ENCODE results near the gene BEST1.

Gene BEST1

DNA sequence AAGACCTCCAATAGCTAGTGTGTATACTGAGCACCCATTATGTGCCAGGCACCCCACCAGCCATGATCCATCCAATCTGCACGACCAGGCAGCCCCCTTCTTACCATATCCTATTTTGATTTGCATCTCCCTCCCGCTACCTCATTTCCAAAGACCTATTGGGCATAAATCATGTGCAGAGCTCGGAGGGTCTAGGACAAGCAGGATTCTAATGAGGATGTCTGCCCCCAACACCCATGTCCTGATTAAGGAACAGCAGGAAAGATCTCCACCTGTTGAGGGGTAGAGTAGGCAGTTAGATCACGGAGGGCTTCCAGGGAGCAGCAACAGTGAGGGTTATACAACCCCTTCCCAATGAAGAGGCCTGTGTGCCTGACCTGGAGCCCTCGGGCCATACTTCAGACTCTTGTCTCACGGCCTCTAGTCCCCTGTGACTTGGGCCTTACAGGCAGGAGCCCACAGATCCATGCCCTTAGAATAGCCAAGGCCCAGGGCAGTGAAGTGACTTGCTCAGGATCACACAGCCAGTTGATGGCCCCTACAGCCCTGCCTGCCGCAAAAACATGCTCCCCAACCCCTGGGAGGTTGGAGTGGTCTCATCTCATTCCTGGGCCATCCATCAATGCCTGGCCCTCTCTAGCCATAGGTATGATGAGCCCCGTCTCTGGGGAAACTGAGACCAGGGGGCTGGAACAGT, 36.3 kb upstream of the BEST1 start:
- in situ Hi-C loops (cut with MboI; ENCODE audit: low pct_unique_long_range_greater_than_20kb, low sequenced_read_pairs): no loop called here
- DNase-seq: no peak

DNA sequence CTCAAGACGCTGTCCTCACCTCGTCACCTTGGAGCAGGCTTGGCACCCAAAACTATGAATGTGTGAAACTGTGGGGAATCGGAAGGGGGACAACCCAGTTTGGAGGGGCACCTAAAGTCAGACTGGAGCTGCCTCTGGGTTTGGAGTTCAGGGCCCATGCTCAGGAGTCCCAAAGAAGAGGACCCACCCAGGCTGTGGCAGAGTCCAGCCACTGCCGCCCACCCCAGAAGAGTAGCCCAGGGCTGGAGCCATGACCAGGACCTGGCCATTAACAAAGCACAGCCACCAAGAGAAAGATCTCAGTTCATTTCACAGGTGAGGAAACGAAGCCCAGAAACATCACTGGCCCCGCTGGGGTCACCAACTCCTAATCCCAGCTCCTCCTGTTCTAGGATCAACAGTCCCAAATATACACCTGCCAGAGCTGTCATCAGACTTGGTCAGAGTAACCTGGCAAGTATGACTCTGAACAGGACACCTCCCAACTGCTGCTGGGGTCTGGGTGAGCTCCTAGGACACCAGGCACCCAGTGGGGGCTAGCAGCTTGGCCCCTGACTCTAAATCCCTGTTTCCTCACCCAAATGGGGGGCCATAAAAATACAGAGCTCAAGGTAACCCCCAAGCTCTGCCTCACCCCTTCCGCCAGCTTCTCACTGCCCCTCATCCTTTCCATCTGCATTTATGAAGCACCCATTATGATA, 35.5 kb upstream of the BEST1 start:
- in situ Hi-C loops (cut with MboI; ENCODE audit: low pct_unique_long_range_greater_than_20kb, low sequenced_read_pairs): no loop called here
- no peak for DNase-seq

DNA sequence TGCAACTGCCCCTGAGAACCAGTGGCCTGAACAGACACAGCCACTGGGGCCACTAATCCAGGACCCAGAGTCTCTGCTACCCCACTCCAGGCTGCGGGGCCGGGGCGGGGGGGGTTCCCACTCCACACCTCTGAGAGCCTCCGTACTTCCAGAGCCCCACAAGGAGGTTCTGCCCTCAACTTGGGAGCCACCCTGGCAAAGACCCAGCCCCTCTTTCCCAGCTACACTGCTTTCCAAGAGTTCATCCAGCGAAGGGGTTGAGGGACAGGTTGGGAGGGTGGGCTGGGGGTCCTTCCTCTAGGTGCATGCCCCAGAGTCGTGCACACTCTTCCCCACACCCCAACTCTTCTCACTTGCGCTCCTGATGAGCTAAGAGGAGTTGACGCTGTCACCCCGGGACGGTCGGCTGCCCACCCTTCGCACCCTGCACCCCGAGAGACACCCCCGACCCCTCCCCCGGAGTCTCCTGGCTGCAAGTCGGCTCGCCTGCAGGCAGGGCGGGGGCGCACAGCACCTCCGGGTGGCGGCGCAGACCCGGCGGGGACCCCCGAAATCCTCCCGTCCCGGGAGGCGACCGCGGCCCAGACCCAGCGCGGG, 33.3 kb upstream of the BEST1 start:
- in situ Hi-C loops (cut with MboI; ENCODE audit: low pct_unique_long_range_greater_than_20kb, low sequenced_read_pairs): no loop called here
- no peak for DNase-seq

DNA sequence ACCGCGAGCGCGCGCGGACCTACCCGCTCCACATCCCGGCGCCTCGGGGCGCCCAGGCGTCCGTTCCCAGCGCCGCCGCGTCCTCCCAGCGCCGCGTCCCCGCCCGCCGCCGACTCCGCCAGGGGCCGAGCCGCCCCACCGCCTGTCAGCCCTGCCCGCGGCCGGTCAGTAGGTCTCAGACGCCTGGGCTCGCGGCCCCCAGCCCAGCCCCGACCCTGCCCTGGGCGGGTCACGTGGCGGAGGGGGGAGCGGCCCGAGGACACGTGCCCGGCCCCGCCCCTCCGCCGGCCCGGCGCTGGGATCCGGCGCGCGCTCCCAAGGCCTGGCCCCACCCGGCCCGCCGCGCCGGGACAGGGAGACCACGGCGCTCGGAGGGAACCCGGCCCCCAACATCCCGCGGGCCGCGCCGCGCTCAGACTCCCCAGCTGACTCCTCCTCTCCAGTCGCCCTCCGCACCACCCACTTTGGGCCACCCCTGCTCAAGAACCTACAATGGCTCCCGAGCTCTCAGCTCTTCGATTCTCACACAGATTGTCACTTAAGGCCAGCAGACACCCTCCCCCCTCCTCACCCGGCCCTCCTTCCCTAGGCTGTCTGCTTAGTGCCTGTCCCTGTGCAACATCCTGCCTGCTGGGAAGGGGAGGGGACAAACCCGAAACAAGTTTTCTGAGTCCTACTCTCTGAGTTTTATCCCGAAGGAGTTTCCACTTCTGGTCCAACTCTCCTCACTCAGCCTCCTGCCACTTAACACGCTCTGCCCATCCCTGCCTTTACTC, 32.6 kb upstream of the BEST1 start, which contains the start of gene RAB3IL1:
TSS of gene RAB3IL1 (minus strand) at position 233 of the 776 bp plus-strand sequence. CDS start at position 34, 199 bp downstream.
- no peak for DNase-seq
- in situ Hi-C loops (cut with MboI; ENCODE audit: low pct_unique_long_range_greater_than_20kb, low sequenced_read_pairs): no loop called here

DNA sequence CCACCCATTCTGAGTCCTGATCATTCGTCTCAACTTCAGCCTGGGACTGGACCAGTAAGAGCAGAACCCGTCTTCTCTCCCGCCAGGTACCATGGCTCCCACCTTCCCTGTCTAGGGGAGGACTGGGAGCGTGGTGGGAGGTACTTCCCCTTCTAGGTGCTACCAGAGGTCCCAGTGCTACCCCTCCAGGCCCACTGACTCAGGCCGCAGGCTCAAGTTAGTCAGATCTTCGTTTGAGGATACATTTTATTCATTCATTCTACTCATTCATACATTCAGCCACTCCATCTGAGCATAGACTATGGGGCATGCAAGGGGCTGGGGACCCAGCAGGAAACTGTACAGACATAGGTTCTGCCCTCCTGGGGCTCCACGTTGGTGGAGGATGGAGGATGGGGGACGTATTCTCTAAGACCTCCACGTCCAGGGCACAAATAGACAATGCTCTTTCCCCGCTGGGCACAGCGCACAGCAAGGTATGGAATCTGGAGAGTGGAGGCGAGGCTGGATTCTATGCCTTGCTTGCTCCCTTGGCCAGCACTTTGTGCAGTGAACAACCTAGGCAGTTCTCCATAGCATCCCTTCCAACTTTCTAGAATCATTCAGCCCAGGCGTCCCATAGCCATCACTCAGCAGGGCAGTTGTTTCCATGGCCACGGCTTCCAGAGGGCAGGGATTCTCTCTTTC, 31.8 kb upstream of the BEST1 start:
- in situ Hi-C loops (cut with MboI; ENCODE audit: low pct_unique_long_range_greater_than_20kb, low sequenced_read_pairs): no loop called here

DNA sequence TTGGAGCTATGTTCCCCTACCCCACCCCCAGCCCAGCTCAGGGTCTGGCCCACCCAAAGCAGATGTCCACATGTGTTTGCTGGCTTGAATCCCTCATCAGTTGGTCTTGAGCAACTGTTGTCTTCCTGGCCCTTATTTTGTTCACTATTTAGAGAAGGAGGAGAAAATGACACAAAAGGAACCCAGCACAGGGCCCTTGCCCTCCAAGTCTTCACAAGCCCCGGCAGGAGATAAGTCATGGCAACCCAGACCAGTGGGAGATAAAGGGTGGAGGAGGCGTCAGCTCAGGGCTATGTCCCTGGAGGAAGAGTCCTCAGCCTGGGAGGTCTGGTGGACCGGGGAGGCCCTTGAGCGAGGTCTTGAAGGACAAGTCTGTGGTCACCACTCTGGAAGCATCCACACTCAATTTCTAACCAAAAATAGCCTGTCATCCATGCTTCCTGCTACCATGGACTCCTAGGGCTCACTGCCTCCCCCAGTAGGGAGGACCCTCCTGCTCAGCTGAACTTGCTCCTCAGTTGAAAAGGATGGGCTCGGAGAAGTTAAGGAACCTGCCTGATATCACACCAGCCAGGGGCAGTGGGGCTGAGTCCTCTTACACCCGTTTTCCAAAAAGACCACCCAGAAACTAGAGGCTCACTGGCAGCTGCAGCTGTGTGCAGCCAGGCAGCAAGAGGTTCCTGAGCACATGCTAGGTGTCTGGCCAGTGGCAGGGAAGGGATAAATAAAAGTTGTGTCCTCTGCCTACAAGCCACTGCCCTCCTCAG, 31.0 kb upstream of the BEST1 start:
- DNase-seq: no peak
- in situ Hi-C loops (cut with MboI; ENCODE audit: low pct_unique_long_range_greater_than_20kb, low sequenced_read_pairs): no loop called here

More for the DNA sequence above, 31.8 kb upstream of the BEST1 start:
- DNase-seq: no peak

DNA sequence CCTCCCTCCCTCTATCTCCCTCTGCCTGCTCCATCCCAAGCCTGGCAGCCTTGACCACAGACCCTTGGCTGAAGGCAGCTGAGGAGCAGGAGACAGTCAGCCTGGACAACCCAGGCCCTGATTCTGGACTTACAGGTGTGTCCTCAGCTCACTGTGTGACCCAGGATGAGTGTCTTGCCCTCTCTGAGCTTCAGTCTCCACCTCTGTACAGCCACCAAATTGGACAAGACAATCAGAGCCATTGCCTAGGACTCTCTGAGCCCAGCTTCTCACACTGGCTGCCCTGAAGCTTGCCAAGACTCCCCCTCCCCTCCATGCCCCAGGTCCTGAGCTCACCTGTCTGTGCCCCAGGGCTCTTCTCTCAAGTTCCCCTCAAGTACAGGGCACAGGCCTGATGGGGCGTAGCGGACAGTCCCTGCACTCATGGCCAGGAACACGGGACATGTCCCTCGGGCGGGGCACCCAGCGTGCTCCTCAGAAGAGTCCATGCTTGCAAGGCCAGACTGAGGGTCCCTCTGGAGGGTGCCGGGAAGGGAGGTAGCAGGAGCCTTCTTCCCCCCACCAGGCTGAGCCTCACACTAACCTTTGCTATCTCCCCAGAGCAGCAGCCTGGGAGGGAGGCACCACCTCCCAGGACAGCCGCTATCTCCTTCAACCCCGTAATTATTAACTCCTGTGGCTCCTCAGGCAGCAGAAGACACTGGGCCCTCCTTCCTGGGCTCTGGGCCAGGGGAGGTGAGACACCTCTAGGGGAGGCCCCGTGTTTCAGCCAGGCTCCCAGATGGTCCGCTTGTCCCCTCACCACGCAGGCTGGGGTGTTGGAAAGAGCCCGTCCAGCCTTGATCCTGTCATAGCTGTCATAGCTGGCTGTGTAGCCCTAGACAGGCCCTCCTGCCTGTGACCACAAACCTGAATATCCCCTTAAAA, 30.2 kb upstream of the BEST1 start:
- in situ Hi-C loops (cut with MboI; ENCODE audit: low pct_unique_long_range_greater_than_20kb, low sequenced_read_pairs): no loop called here
- DNase-seq: no peak

DNA sequence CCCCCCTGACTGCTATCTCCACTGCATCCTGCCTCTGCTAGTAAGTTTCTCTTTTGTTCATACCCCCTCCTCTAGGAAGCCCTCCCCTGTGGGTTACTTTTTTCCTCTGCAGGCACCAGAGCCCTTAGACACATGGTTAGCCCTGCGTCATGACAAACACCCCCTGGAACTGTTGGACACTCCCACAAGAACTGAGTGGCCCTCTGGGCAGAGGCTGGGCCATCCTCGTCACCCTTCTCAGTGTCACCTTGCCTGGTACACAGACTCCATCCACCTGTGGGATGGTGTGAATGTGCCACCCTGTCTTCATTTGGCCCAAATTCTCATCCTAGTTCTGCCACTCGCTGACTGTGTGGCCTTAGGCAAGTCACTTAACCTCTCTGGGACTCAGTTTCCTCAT, 28.7 kb upstream of the BEST1 start:
- DNase-seq: no peak
- in situ Hi-C loops (cut with MboI; ENCODE audit: low pct_unique_long_range_greater_than_20kb, low sequenced_read_pairs): no loop called here

DNA sequence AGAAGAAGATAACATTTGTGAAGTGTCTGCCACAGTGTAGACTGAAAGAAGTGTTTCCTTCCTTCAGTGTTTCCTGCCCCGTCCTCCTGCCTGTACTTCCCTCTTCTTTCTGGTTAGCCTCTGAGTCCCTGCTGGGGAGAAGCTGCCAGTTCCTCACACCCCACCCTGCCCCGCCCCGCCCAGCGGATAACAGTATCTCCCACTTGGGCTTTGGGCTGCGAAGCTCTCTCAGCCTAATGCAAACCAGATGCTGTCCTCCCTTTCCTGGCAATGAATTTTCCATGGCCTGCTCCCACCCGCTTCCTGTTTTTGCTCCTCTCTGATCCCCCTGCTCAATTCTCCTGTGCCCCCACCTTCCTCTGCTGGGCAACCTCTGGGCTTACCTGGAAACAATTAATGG, 27.6 kb upstream of the BEST1 start:
- peak; percentile 92 for DNase-seq
- in situ Hi-C loops (cut with MboI; ENCODE audit: low pct_unique_long_range_greater_than_20kb, low sequenced_read_pairs): no loop called here

DNA sequence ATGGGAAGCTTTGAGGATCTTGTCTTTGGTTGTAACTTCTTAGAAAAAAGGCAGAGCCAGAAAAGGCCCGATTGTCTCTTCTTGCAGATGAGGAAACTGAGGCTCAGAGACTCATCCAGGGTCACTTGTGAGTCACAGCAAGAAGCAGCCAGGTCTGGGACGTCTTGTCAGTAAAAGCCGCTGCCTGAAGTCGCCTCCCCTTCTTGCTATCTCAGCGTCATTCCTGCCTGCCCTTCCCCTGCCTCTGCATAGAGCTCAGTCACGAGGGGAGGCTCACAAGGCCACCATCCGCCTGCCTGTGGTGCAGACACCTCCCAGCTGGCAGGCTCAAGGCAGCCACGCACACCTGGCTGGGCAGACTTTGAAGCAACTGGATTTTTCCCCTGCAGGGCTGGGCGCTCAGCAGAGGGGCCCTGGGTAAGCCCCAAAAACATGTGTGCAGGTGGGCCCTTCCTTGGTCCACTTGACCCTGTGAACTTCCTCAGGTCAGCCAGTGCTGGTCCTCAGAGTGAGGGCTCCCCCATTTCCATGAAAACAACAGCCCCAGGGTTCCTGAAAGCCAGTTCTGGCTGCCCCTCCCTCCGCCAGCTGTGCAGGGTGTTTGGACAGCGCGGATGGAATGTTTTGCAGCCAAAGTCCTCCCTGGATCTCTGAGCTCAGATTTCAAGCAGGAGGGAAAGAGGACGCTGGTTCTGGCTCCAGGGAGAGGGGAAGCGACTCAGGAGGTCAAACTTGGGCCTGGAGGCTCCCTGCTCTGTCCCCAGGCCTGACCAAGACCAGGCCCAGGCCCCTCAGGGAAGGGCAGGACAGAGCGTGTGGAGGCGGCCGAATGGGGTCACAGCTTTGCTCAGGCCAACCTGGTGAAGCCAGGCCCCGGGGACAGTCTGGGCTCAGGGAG, 26.7 kb upstream of the BEST1 start:
- in situ Hi-C loops (cut with MboI; ENCODE audit: low pct_unique_long_range_greater_than_20kb, low sequenced_read_pairs): no loop called here
- DNase-seq: peak; percentile 41

DNA sequence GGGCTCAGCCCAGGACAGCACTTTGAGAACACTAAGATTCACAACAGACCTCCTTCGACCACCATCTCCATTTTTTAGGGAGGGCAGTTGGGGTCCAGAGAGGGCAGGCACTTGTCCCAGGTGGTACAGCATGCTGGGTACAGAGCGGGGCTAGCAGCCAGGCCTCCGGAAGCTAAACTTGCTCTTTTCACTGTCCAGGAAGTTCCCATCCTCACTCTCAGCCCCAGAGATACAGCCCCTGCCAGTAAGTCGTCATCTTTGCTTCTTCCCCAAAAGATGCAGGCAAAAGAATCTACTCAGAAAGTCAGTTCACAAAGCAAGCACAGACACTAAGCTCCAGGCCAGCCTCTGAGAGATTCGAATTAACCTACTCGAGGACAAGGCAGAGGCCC, 26.1 kb upstream of the BEST1 start:
- in situ Hi-C loops (cut with MboI; ENCODE audit: low pct_unique_long_range_greater_than_20kb, low sequenced_read_pairs): no loop called here
- DNase-seq: no peak

DNA sequence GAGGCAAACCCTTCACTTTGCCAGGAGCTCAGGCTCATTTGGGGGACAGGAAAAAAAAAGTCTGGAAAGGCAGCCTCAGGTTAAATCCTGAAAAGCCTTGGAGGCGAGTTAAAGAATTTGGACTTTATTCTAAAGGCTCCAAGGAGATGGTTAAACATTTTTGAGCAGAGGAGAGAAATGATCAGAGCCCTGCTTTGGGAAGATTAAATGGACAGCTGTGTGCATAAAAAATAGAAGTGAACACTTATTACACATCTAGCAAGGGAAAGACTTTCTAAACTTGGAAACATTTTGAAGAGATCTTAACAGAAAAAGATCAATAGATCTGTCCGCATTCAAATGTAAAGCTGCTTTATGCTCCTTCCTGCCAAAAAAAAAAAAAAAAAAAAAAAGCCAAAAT, 24.4 kb upstream of the BEST1 start:
- in situ Hi-C loops (cut with MboI; ENCODE audit: low pct_unique_long_range_greater_than_20kb, low sequenced_read_pairs): no loop called here
- no peak for DNase-seq

DNA sequence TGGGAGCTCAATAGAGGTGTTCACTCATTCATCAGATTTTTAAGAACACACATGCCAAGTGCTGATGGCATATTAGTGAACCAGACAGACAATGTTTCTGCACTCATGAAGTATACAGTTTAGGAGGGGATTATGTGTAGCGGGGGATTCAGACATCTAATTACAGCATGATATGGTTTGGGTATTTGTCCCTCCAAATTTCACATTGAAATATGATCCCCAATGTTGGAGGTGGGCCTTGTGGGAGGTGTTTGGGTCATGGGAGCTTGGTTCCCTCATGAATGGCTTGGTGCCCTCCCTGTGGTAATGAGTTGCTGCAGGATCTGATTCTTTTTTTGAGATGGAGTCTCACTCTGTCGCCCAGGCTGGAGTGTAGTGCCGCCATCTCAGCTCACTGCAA, 23.9 kb upstream of the BEST1 start:
- no peak for DNase-seq
- in situ Hi-C loops (cut with MboI; ENCODE audit: low pct_unique_long_range_greater_than_20kb, low sequenced_read_pairs): no loop called here

DNA sequence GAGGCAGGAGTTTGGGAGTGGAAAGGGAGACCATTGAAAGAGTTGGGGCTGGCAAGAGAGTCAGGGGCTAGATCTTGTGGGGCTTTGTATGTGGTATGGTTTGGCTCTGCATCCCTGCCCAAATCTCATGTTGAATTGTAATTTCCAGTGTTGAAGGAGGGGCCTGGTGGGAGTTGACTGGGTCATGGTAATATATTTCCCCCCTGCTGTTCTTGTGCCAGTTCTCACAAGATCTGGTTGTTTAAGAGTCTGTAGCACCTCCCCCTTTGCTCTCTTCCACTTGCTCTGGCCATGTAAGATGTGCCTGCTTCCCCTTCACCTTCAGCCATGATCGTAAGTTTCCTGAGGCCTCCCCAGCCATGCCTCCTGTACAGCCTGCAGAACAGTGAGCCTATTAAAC, 22.6 kb upstream of the BEST1 start:
- in situ Hi-C loops (cut with MboI; ENCODE audit: low pct_unique_long_range_greater_than_20kb, low sequenced_read_pairs): no loop called here
- DNase-seq: no peak

DNA sequence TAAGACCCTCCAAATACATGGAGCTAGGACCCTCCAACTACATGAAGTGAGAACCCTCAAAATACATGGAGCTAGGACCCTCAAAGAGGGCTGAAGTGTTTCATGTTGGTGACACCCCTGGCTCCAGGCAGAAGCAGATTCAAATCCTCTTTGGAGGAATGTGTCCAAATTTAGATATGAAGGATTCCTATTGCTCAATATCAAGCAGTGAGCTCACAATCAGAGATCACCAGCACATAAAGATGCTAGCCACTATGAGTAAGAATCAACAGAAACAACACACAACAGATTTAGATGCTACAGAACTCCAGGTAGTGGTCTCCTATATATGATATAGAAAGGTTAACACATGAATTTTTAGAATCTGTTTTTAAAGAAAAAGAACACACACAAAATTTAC, 21.5 kb upstream of the BEST1 start:
- in situ Hi-C loops (cut with MboI; ENCODE audit: low pct_unique_long_range_greater_than_20kb, low sequenced_read_pairs): no loop called here
- DNase-seq: no peak

DNA sequence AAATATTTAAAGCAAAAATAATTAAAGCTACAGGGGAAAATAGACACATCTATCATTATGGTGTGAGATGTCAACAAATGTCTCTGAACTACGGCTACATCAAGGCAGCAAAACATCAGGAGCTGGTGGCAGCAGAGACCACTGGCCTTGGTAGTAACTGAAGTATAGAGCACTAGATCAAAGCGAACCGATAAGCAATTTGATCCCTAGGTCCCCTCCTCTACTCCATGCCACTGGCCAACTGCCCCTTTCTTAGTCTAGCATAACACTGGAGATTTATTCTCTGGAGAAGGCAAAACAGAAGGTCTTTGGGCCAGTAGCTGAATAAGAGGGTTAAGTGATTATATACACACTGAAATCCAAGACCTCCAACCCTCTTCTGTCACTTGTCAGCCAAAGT, 19.2 kb upstream of the BEST1 start:
- no peak for DNase-seq
- in situ Hi-C loops (cut with MboI; ENCODE audit: low pct_unique_long_range_greater_than_20kb, low sequenced_read_pairs): no loop called here

DNA sequence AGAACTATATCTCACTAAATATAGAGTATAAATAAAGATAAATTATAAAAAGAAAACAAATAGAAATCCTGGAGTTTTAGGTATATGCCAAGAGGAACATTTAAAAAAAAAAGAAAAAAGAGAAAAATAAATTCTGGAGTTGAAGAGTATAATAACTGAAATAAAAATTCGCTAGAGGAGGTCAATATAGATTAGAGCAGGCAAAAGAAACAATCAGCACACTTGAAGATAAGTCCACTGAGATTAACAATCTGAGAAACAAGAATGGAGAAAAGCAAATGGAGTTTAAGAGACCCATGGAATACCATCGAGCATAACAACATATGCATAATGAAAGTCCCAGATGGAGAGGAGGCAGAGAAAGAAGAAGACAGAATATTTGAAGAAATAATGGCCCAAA, 14.3 kb upstream of the BEST1 start:
- in situ Hi-C loops (cut with MboI; ENCODE audit: low pct_unique_long_range_greater_than_20kb, low sequenced_read_pairs): no loop called here
- DNase-seq: no peak

Data from KBM-7 (cell line).